Nephron progenitor cell (in vitro differentiated cells): ENCODE measurements around the gene SLC35F4.
A peak's percentile ranks its signal among the peaks of the same experiment; 100 is the strongest.

Experiments used
- DNase-seq: peaks from one replicate; pipeline ENCODE4 v3.0.0; 2021
- H3K27ac Mint-ChIP-seq: 2 replicates; pipeline ENCODE4 v1.8.0; 2021; ENCODE audit warnings: mild to moderate bottlenecking, moderate library complexity, mixed read lengths
- H3K27me3 Mint-ChIP-seq: 2 replicates; pipeline ENCODE4 v1.8.0; 2021; ENCODE audit warnings: mild to moderate bottlenecking, low read depth, mixed read lengths; ENCODE audit not compliant: poor library complexity
- H3K36me3 Mint-ChIP-seq: 2 replicates; pipeline ENCODE4 v1.8.0; 2021; ENCODE audit warnings: low read depth, mixed read lengths
- H3K4me1 Mint-ChIP-seq: 2 replicates; pipeline ENCODE4 v1.8.0; 2021; ENCODE audit warnings: mixed read lengths
- H3K4me3 Mint-ChIP-seq: 2 replicates; pipeline ENCODE4 v1.8.0; 2021; ENCODE audit warnings: mild to moderate bottlenecking, moderate library complexity, mixed read lengths
- H3K9me3 Mint-ChIP-seq: 2 replicates; pipeline ENCODE4 v1.8.0; 2021; ENCODE audit warnings: mild to moderate bottlenecking, moderate library complexity, mixed read lengths
- TF ChIP-seq, protein P1 (sequence below): fragments of 200-600 bp; sonication (generic); IDR thresholded peaks from 2 replicates; pipeline ENCODE4 v1.5.0; 2021; ENCODE audit warnings: antibody characterized with exemption

The SLC35F4 gene

DNA sequence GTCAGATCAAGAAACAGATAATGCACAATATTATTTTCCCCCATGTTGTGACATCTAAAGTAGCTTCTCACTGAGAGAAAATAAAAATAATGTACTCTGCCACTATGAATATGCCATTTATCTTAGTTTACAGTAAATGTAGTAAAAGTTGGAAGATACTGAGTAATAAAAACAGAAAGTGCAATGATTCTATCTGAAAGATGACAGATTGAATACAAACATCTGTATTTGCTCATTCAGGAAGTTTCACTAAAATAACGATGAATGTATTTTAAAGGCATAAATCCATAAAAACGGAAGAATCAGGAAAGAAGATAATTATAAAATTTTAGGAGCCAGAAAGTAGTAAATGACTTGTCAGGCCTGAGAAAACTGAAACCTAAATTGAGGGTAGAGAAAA lies 18.2 kb downstream of the SLC35F4 start:
- no peak for DNase-seq
- no peaks in the 10 kb centered on the region for H3K36me3 Mint-ChIP-seq
- TF ChIP-seq, protein P1, sequence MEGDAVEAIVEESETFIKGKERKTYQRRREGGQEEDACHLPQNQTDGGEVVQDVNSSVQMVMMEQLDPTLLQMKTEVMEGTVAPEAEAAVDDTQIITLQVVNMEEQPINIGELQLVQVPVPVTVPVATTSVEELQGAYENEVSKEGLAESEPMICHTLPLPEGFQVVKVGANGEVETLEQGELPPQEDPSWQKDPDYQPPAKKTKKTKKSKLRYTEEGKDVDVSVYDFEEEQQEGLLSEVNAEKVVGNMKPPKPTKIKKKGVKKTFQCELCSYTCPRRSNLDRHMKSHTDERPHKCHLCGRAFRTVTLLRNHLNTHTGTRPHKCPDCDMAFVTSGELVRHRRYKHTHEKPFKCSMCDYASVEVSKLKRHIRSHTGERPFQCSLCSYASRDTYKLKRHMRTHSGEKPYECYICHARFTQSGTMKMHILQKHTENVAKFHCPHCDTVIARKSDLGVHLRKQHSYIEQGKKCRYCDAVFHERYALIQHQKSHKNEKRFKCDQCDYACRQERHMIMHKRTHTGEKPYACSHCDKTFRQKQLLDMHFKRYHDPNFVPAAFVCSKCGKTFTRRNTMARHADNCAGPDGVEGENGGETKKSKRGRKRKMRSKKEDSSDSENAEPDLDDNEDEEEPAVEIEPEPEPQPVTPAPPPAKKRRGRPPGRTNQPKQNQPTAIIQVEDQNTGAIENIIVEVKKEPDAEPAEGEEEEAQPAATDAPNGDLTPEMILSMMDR: no peak
- H3K27ac Mint-ChIP-seq: no peak overlapping the region
- H3K4me1 Mint-ChIP-seq: no peaks in the 10 kb centered on the region
- peaks cover 7% of the 10 kb centered on the region for H3K27me3 Mint-ChIP-seq
- no peaks in the 10 kb centered on the region for H3K9me3 Mint-ChIP-seq
- no peak overlapping the region for H3K4me3 Mint-ChIP-seq

DNA sequence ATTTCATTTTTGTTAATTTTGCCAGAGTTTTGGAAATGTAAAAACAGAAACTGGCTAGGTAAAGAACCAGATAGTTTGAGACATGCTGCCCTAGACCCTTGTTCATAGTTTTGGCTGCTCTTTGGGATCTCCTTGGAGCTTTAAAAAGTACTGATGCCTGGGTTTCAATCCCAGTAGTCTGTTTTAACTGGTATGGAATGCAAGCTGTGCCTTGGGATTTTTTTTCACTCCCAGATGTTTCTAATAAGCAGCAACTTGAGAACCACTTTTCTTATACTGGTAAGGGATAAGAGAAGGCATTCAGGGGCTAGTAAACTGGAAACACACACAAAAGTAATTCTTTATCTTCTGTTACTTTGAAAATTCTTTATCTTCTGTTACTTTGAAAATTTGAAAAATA lies 18.8 kb downstream of the SLC35F4 start:
- H3K4me1 Mint-ChIP-seq: no peaks in the 10 kb centered on the region
- H3K27ac Mint-ChIP-seq: no peak overlapping the region
- no peak overlapping the region for H3K4me3 Mint-ChIP-seq
- peaks cover 14% of the 10 kb centered on the region for H3K27me3 Mint-ChIP-seq
- TF ChIP-seq, protein P1: no peak
- DNase-seq: no peak
- no peaks in the 10 kb centered on the region for H3K9me3 Mint-ChIP-seq
- H3K36me3 Mint-ChIP-seq: no peaks in the 10 kb centered on the region

DNA sequence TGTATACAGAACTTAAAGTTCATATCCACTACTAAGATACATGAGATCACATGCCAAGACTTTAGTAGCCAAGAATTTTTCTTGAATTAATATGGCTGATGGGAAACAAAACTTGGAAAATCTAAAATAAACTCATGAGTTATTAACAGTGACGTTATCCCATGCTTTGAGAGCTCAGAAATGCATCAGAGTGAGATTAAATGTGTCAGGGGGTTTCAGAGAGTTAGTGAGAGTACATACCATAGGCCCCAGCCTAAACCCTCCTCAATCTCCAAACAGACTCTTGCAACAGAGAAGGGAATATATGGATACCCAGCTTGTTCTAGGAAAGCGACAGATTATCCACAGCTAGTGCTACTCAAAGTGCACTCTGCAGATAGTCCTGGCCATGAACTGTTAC lies 19.3 kb downstream of the SLC35F4 start:
- Mint-ChIP-seq H3K9me3 (no peaks in the 10 kb centered on the region), H3K4me3 (no peak overlapping the region), H3K27ac (no peak overlapping the region), H3K4me1 (no peaks in the 10 kb centered on the region), H3K36me3 (no peaks in the 10 kb centered on the region), H3K27me3 (peaks cover 14% of the 10 kb centered on the region)
- no peak for DNase-seq
- TF ChIP-seq, protein P1: no peak

DNA sequence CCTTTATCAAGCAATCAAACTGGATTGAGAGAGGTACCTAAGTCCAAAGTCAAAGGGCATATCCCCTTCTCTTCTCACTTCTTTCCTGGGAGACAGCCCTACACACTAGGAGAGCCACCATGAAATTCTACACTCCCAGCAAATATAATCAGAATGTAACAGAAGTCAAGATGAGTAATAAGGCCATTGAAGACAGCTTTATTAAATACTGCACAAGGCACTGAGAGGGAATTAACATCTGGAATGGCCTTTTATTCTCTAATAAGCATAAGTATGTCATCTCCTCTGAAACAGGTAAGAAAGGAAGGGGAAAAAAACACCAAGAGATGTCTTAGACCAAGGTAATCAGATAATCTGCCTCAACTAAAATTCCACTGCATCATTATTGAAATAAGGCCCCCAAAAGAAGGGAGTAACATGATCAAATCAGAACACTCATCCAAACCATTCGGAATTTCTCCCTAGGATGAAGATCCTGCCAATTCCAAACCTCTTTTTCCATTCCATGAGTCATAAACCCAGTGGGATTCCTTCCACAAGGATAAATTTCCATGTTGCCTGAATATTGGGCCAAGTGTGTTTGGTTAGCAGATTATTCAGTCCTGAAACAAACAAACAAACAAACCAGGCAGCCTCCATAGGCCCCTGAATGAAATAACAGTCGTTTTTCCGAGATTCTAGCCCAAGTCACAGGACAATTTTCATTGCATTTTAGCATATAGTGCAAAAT lies 19.9 kb downstream of the SLC35F4 start:
- no peak overlapping the region for H3K27ac Mint-ChIP-seq
- DNase-seq: no peak
- H3K4me1 Mint-ChIP-seq: no peaks in the 10 kb centered on the region
- no peak overlapping the region for H3K4me3 Mint-ChIP-seq
- TF ChIP-seq, protein P1: no peak
- H3K9me3 Mint-ChIP-seq: no peaks in the 10 kb centered on the region
- H3K27me3 Mint-ChIP-seq: peaks cover 16% of the 10 kb centered on the region
- no peaks in the 10 kb centered on the region for H3K36me3 Mint-ChIP-seq

DNA sequence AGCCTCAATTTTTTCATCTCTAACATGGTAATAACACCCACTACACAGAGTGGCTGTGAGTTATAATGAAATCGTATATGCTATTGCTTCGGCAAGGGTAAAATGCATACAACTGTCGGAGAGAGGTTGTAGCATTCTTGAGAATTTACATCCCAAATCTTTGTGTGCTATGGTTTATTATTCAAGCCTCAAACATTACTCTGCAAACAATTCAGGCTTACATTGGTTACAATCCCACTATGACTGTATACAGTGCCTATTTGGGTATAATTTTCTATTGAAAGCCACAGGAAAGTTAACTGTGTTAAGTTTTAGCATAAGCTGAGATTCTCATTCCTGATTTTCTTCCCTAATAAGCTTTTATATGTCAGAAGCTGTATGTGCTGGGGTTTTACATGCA lies 20.6 kb downstream of the SLC35F4 start:
- Mint-ChIP-seq H3K36me3 (no peaks in the 10 kb centered on the region), H3K4me1 (no peaks in the 10 kb centered on the region), H3K4me3 (no peak overlapping the region), H3K27ac (no peak overlapping the region), H3K9me3 (no peaks in the 10 kb centered on the region), H3K27me3 (peaks cover 17% of the 10 kb centered on the region)
- DNase-seq: no peak
- TF ChIP-seq, protein P1: no peak

DNA sequence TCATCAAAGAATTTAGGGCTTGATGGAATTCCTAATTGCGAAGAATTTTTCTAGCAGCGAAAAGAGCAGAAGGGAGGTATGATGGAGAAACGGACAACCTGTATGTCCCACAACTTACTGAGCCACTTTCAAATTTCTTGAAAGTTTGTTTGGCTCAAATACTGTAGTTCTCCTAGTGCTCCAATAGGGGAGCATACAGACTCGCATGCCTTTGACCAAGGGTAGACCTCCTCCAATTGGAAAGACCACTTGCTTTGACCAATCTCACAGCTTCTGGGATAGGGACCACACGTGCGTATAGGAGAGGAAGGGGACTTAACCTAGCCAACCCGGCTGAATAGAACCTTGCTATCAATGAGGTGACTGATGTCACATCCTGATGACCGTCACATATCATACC lies 28.6 kb downstream of the SLC35F4 start:
- TF ChIP-seq, protein P1: peak; percentile 2
- H3K27me3 Mint-ChIP-seq: peaks cover 8% of the 10 kb centered on the region
- no peaks in the 10 kb centered on the region for H3K9me3 Mint-ChIP-seq
- no peaks in the 10 kb centered on the region for H3K4me1 Mint-ChIP-seq
- no peaks in the 10 kb centered on the region for H3K36me3 Mint-ChIP-seq
- no peak overlapping the region for H3K4me3 Mint-ChIP-seq
- H3K27ac Mint-ChIP-seq: no peak overlapping the region
- no peak for DNase-seq
